ENCODE data around the gene WNT5B.
A peak's percentile ranks its signal among the peaks of the same experiment; 100 is the strongest.

WNT5B gene

DNA sequence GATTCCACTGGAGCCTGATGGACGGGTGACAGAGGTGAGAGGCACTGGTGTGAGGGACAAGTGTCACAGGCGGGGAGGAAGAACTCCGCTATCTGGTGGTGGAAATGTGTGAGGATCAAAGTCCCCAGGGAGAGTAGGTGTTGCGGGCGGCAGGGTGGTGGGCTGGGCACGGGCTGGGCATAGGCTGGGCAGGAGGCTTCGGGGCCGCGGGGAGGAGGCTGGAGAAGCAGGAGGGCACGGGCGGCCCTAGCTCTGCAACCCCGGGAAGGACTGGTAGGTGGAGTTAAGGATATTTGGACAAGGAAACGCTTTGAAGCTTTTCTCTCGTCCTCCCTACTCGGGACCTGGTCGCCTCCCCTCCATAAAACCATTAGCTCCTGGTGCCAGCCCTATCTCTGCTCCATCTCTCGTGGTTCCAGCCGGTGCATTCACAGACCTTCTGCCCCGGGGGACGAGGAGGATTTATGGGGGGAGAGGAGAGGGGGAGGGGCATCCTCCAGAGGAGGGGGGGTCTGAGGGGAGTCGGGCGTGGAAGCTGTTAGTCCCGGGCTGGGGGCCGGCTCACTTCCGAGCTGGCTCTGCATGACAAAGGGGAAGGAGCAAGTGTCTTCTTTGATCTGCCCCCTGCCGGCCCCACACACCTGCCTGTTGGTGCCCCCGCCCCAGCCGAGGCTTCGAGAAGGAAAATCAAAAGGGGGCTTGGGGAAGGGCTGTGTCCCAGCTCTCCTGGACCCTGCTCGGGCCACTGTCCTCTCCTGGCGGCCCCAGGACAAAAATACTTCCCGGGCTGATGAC is 504 bp downstream of the WNT5B start:
- no peak for DNase-seq (ENCODE audit: low read depth)
- H3K4me3 ChIP-seq (ENCODE audit: low read depth, low read length): peak overlapping the region; percentile 26; the same call in 1 of the 2 replicates
- no peak for TF ChIP-seq CTCF (IDR thresholded peaks at IDR 0.05; ENCODE audit: control insufficient read depth, extremely low read depth, insufficient read depth)

DNA sequence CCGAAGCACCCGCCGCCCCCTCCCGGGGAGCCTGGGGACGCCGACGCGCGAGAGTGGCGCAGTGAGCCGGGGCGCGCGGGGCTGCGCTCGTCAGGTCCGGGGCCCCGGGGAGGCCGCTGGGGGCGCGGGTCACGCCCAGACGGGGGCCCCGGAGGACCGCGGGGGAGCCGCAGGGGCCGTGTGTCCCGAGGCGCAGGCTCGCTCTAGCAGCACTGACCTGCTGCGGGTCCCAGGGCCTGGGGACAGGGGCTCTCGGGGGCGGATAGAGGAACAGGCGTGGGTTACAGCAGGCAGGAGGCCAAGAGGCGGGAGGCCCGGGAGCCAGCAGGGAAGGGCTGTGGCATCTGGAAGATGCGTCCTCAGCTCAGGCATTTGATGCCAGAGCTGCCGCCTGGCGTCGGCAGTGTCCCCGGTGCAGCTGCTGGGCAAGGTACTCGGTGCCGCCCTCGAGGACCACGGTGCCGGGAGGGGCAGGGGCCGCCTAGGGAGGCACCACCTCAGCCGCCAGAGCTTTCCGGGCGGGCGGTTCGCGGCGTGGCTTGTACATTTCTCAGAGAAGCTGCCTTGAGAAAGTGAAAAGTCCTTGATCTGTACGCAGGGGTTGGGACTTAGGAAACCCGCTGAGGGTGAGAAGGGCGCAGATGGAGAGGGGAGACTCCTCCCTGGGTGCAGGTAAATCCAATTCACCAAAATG is 1.2 kb downstream of the WNT5B start:
- no peak for DNase-seq (ENCODE audit: low read depth)
- H3K4me3 ChIP-seq (ENCODE audit: low read depth, low read length): peak overlapping the region; percentile 26; the same call in 1 of the 2 replicates

DNA sequence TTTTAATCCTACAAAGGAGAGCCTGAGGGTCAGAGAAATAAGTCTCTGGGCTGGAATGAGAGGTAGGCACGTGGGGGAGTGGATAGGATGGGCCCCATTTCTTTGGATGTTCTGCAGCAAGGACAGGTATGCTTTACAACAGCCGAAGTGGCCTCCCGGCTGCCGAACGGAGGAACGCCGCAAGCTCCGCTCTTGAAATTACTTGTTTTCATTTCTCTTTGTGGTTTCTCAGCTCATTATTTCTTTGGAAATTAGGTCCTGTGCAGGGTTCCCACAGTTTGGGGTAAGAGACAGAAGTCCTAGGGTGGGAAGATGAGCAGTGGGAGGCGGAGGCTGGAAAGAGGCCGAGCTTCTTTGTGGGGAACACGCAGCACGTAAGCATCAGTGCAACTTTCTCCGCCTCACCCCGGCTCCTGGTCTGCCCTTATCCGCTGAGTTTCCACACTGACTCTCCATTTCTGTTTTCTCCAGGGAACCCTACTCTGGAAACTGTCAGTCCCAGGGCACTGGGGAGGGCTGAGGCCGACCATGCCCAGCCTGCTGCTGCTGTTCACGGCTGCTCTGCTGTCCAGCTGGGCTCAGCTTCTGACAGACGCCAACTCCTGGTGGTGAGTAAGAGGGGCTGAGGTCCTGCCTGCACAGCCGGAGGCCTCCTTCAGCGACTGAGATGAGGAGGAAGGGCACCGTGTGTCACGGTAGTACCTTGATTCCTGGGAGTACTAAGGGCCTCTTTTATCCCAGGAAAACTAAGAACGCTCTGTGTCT is 2.0 kb downstream of the WNT5B start:
- H3K4me3 ChIP-seq (ENCODE audit: low read depth, low read length): no peak overlapping the region
- TF ChIP-seq CTCF (IDR thresholded peaks at IDR 0.05; ENCODE audit: control insufficient read depth, extremely low read depth, insufficient read depth): no peak
- no peak for DNase-seq (ENCODE audit: low read depth)

More for the DNA sequence above, 1.2 kb downstream of the WNT5B start:
- TF ChIP-seq CTCF (IDR thresholded peaks at IDR 0.05; ENCODE audit: control insufficient read depth, extremely low read depth, insufficient read depth): peak; percentile 39

DNA sequence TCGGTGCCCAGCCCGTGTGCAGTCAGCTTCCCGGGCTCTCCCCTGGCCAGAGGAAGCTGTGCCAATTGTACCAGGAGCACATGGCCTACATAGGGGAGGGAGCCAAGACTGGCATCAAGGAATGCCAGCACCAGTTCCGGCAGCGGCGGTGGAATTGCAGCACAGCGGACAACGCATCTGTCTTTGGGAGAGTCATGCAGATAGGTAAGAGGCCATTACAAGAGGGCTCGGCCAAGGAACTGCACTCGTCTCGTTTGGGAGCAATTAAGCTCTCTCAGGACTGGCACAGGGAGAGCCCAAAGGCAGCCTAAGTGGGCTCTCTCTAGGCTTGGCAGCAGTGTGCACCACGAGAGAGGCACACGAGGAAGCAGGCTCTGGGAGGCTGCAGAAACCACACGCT is 3.7 kb downstream of the WNT5B start:
- TF ChIP-seq CTCF (IDR thresholded peaks at IDR 0.05; ENCODE audit: control insufficient read depth, extremely low read depth, insufficient read depth): no peak
- H3K4me3 ChIP-seq (ENCODE audit: low read depth, low read length): no peak overlapping the region
- DNase-seq (ENCODE audit: low read depth): no peak

GRCh38 chr12:1633459-1633858 is 4.4 kb downstream of the WNT5B start:
- TF ChIP-seq CTCF (IDR thresholded peaks at IDR 0.05; ENCODE audit: control insufficient read depth, extremely low read depth, insufficient read depth): no peak
- no peak for DNase-seq (ENCODE audit: low read depth)
- no peak overlapping the region for H3K4me3 ChIP-seq (ENCODE audit: low read depth, low read length)

- no peak overlapping the region for H3K4me3 ChIP-seq (ENCODE audit: low read depth, low read length)
- no peak for DNase-seq (ENCODE audit: low read depth)
- no peak for TF ChIP-seq CTCF (IDR thresholded peaks at IDR 0.05; ENCODE audit: control insufficient read depth, extremely low read depth, insufficient read depth)
These were observed 5.1 kb downstream of the WNT5B start for GRCh38 chr12:1634149-1634548.
